GM23338 (cell line): ENCODE measurements around the gene IL36B. TPM values are rescaled to one million over a fixed set of nuclear protein-coding genes. Genes with fewer than 3 reads are reported as not detected.

Experiments used
- ATAC-seq: fragments of 200-7000 bp; cut with Tn5 transposase; 3 replicates; pipeline ENCODE4 v1.9.1; 2020
- DNase-seq: peaks from one replicate; pipeline ENCODE4 v3.0.0-alpha.2; 2015; ENCODE audit warnings: low spot score
- H2AFZ ChIP-seq: fragments of 200-600 bp; sonication (generic); 2 replicates; pipeline ENCODE4 v1.8.0; 2016; ENCODE audit warnings: antibody characterized with exemption, mild to moderate bottlenecking, moderate library complexity
- H3F3A ChIP-seq: fragments of 200-600 bp; sonication (generic); replicated peaks from 2 replicates; pipeline ENCODE4 v1.8.0; 2017; ENCODE audit warnings: antibody characterized with exemption, mixed run types, low read depth
- H3K27ac ChIP-seq: fragments of 200-600 bp; sonication (generic); 2 replicates; pipeline ENCODE4 v1.6.1; 2016; ENCODE audit warnings: low read depth
- H3K27me3 ChIP-seq: fragments of 200-600 bp; sonication (generic); 2 replicates; pipeline ENCODE4 v1.8.0; 2016; ENCODE audit warnings: mild to moderate bottlenecking, mixed run types, moderate library complexity; ENCODE audit not compliant: insufficient read depth
- H3K36me3 ChIP-seq: fragments of 200-600 bp; sonication (generic); 2 replicates; pipeline ENCODE4 v1.8.0; 2016; ENCODE audit warnings: mild to moderate bottlenecking; ENCODE audit not compliant: insufficient read depth
- H3K4me1 ChIP-seq: fragments of 200-600 bp; sonication (generic); 2 replicates; pipeline ENCODE4 v1.8.0; 2016; ENCODE audit warnings: mild to moderate bottlenecking, moderate library complexity; ENCODE audit not compliant: insufficient read depth
- H3K4me2 ChIP-seq: fragments of 200-600 bp; sonication (generic); 2 replicates; pipeline ENCODE4 v1.7.1; 2017; ENCODE audit warnings: mixed run types
- H3K4me3 ChIP-seq: fragments of 200-600 bp; sonication (generic); 2 replicates; pipeline ENCODE4 v1.6.1; 2016; ENCODE audit warnings: mixed run types
- H3K79me2 ChIP-seq: fragments of 200-600 bp; sonication (generic); replicated peaks from 2 replicates; pipeline ENCODE4 v1.8.0; 2017; ENCODE audit warnings: mild to moderate bottlenecking; ENCODE audit not compliant: insufficient read depth
- H3K9me2 ChIP-seq: fragments of 200-600 bp; sonication (generic); 2 replicates; pipeline ENCODE4 v1.8.0; 2017; ENCODE audit not compliant: insufficient read depth
- H4K20me1 ChIP-seq: fragments of 200-600 bp; sonication (generic); replicated peaks from 2 replicates; pipeline ENCODE4 v1.8.0; 2017; ENCODE audit warnings: mild to moderate bottlenecking; ENCODE audit not compliant: insufficient read depth
- H3K27ac Mint-ChIP-seq: 2 replicates; pipeline ENCODE4 v1.8.0; 2020; ENCODE audit warnings: inconsistent platforms, mild to moderate bottlenecking, moderate library complexity, mixed read lengths
- H3K27me3 Mint-ChIP-seq: 3 replicates; pipeline ENCODE4 v1.8.0; 2022; ENCODE audit warnings: low read depth, mild to moderate bottlenecking, moderate library complexity, mixed read lengths, inconsistent platforms; ENCODE audit not compliant: insufficient read depth, poor library complexity
- H3K36me3 Mint-ChIP-seq: 3 replicates; pipeline ENCODE4 v1.8.0; 2021; ENCODE audit warnings: low read depth, mild to moderate bottlenecking, inconsistent platforms, moderate library complexity, mixed read lengths
- H3K4me1 Mint-ChIP-seq: 3 replicates; pipeline ENCODE4 v1.8.0; 2020; ENCODE audit warnings: mild to moderate bottlenecking, inconsistent platforms, mixed read lengths
- H3K4me3 Mint-ChIP-seq: 3 replicates; pipeline ENCODE4 v1.8.0; 2021; ENCODE audit warnings: moderate library complexity, mild to moderate bottlenecking, inconsistent platforms, mixed read lengths
- H3K9me3 Mint-ChIP-seq: 3 replicates; pipeline ENCODE4 v1.8.0; 2020; ENCODE audit warnings: moderate library complexity, mild to moderate bottlenecking, inconsistent platforms, mixed read lengths
- CREB1 ChIP-seq: fragments of 250-450 bp; sonication (Bioruptor Pico); IDR thresholded peaks from 2 replicates; pipeline ENCODE4 v1.5.0; 2020; ENCODE audit warnings: low read depth, mild to moderate bottlenecking, moderate library complexity
- EZH2phosphoT487 ChIP-seq: fragments of 200-600 bp; sonication (generic); IDR thresholded peaks from one replicate; pipeline ENCODE4 v1.8.1; 2018; ENCODE audit warnings: antibody characterized with exemption; ENCODE audit not compliant: unreplicated experiment
- STAT1 ChIP-seq: IDR thresholded peaks from one replicate; pipeline ENCODE4 v1.6.1; 2016; ENCODE audit warnings: antibody characterized with exemption; ENCODE audit not compliant: unreplicated experiment
- ZNF114 ChIP-seq: fragments of 250-450 bp; sonication (Bioruptor Pico); IDR thresholded peaks from 2 replicates; pipeline ENCODE4 v1.5.0; 2020; ENCODE audit warnings: mild to moderate bottlenecking, moderate library complexity
- ZNF331 ChIP-seq: fragments of 250-450 bp; sonication (Bioruptor Pico); IDR thresholded peaks from 2 replicates; pipeline ENCODE4 v1.5.0; 2020; ENCODE audit warnings: low read depth, mild to moderate bottlenecking, moderate library complexity
- polyA plus RNA-seq: library from polyadenylated mRNA; unstranded; fragments of >200 nt; fragmentation: Nextera tagmentation; extraction: Ambion mirVana; gene quantifications from 2 replicates; pipeline ENCODE4 v1.2.1, GENCODE V29; 2016
- total RNA-seq: library from RNA; depleted of rRNA; stranded (reverse); fragments of >200 nt; shearing (Covaris generic); gene quantifications from 2 replicates; pipeline ENCODE4 v1.2.3, GENCODE V29; 2014
- TF ChIP-seq, protein P1 (sequence below): IDR thresholded peaks from 2 replicates; pipeline ENCODE4 v1.6.1; 2016; ENCODE audit warnings: antibody characterized with exemption
- TF ChIP-seq, protein P2 (sequence below), 2 experiments: fragments of 200-600 bp in 1 of 2; sonication (generic) in 1 of 2; conservative IDR thresholded peaks; 2 replicates each; pipeline versions ENCODE4 v1.5.1 to v1.6.1; 2016 to 2017; ENCODE audit warnings: antibody characterized with exemption in 2 of 2, low read depth in 2 of 2, mild to moderate bottlenecking in 2 of 2, moderate library complexity in 1 of 2

Gene IL36B
- total and polyA plus RNA-seq, 2 experiments from 2014 or later: not detected

DNA sequence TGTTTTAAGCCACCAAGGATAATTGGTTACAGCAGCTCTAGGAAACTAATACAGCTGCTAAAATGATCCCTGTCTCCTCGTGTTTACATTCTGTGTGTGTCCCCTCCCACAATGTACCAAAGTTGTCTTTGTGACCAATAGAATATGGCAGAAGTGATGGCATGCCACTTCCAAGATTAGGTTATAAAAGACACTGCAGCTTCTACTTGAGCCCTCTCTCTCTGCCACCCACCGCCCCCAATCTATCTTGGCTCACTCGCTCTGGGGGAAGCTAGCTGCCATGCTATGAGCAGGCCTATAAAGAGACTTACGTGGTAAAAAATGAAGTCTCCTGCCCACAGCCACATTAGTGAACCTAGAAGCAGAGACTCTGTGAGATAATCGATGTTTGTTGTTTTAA lies 11.6 kb upstream of the IL36B start:
- H2AFZ ChIP-seq: no peak overlapping the region
- H3K4me2 ChIP-seq: no peak overlapping the region
- H3F3A ChIP-seq: no peaks in the 10 kb centered on the region
- no peak overlapping the region for H3K4me3 ChIP-seq
- no peak overlapping the region for H3K27ac ChIP-seq
- H3K27ac Mint-ChIP-seq: no peak overlapping the region
- no peaks in the 10 kb centered on the region for H3K79me2 ChIP-seq
- ATAC-seq (no peak), DNase-seq (no peak)
- H3K4me3 Mint-ChIP-seq: no peak overlapping the region
- H3K36me3 Mint-ChIP-seq: no peaks in the 10 kb centered on the region; the same call in 2 of the 3 replicates
- peaks cover 6% of the 10 kb centered on the region for H3K27me3 Mint-ChIP-seq
- H3K27me3 ChIP-seq: no peaks in the 10 kb centered on the region
- TF ChIP-seq CREB1 (CRISPR knock-in tag): no peak
- TF ChIP-seq ZNF114 (CRISPR knock-in tag): no peak
- no peaks in the 10 kb centered on the region for H3K36me3 ChIP-seq
- H4K20me1 ChIP-seq: no peaks in the 10 kb centered on the region
- no peaks in the 10 kb centered on the region for H3K4me1 ChIP-seq
- H3K9me3 Mint-ChIP-seq: peaks cover 10% of the 10 kb centered on the region; the same call in 2 of the 3 replicates
- H3K9me2 ChIP-seq: peaks cover 5% of the 10 kb centered on the region
- peaks cover 6% of the 10 kb centered on the region; the same call in 1 of the 3 replicates for H3K4me1 Mint-ChIP-seq

DNA sequence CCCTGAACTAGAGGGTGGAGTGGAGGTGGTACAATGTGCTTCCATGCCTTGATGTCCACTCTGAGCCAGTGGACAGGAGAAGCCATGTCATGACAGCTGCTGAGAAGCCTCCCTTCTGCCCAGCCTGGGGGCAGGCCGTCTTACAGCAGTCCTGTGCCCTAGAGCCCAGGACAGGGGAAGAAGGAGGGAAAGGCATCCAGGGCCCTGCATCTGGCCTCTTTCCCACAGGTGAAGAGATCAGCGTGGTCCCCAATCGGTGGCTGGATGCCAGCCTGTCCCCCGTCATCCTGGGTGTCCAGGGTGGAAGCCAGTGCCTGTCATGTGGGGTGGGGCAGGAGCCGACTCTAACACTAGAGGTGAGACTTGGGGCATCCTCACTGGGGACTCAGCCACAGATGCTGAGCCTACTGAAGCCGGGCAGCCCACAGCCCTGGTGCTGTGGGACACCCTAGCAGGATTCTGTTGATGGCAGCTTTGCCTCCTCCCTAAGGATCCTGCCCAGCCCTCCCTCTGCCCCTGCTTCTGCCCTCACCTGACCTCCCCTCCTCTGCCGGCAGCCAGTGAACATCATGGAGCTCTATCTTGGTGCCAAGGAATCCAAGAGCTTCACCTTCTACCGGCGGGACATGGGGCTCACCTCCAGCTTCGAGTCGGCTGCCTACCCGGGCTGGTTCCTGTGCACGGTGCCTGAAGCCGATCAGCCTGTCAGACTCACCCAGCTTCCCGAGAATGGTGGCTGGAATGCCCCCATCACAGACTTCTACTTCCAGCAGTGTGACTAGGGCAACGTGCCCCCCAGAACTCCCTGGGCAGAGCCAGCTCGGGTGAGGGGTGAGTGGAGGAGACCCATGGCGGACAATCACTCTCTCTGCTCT lies 9.5 kb upstream of the IL36B start:
- Histone ChIP-seq H3K4me2 (no peak overlapping the region), H3K27ac (no peak overlapping the region), H2AFZ (no peak overlapping the region), H3K79me2 (no peaks in the 10 kb centered on the region), H3F3A (no peaks in the 10 kb centered on the region), H3K4me3 (no peak overlapping the region), H3K9me2 (peaks cover 5% of the 10 kb centered on the region), H3K27me3 (no peaks in the 10 kb centered on the region), H3K4me1 (no peaks in the 10 kb centered on the region), H4K20me1 (no peaks in the 10 kb centered on the region), H3K36me3 (no peaks in the 10 kb centered on the region)
- Mint-ChIP-seq H3K4me3 (no peak overlapping the region), H3K9me3 (peaks cover 13% of the 10 kb centered on the region), H3K27me3 (peaks cover 4% of the 10 kb centered on the region), H3K4me1 (peaks cover 6% of the 10 kb centered on the region; the same call in 1 of the 3 replicates), H3K27ac (no peak overlapping the region), H3K36me3 (no peaks in the 10 kb centered on the region; the same call in 2 of the 3 replicates)
- DNase-seq (no peak), ATAC-seq (no peak)
- TF ChIP-seq, protein P1, sequence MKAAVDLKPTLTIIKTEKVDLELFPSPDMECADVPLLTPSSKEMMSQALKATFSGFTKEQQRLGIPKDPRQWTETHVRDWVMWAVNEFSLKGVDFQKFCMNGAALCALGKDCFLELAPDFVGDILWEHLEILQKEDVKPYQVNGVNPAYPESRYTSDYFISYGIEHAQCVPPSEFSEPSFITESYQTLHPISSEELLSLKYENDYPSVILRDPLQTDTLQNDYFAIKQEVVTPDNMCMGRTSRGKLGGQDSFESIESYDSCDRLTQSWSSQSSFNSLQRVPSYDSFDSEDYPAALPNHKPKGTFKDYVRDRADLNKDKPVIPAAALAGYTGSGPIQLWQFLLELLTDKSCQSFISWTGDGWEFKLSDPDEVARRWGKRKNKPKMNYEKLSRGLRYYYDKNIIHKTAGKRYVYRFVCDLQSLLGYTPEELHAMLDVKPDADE: no peak
- TF ChIP-seq ZNF331 (CRISPR knock-in tag): no peak
- TF ChIP-seq, protein P2, sequence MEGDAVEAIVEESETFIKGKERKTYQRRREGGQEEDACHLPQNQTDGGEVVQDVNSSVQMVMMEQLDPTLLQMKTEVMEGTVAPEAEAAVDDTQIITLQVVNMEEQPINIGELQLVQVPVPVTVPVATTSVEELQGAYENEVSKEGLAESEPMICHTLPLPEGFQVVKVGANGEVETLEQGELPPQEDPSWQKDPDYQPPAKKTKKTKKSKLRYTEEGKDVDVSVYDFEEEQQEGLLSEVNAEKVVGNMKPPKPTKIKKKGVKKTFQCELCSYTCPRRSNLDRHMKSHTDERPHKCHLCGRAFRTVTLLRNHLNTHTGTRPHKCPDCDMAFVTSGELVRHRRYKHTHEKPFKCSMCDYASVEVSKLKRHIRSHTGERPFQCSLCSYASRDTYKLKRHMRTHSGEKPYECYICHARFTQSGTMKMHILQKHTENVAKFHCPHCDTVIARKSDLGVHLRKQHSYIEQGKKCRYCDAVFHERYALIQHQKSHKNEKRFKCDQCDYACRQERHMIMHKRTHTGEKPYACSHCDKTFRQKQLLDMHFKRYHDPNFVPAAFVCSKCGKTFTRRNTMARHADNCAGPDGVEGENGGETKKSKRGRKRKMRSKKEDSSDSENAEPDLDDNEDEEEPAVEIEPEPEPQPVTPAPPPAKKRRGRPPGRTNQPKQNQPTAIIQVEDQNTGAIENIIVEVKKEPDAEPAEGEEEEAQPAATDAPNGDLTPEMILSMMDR (conservative IDR thresholded peaks at IDR 0.05; ENCODE audit: low read depth in 2 of 2): no peak

DNA sequence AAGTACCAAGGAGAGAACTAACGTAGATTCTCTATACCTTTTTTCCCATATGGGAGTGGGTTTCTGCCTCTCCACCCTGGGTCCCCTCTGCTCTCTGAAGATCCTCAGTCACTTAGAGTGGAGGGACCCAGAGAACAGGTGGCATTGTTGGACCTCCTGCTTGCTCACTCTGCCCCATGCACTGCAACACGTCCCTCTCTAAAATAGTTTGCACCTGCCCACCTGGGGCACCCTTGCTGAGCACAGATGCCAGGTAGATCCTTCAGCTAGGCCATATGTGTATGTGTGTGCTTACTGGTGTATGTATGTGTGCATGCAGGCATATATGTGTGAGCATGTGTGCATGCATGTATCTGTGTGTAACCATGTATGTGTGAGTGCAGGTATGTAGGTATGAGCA lies 8.6 kb upstream of the IL36B start:
- Mint-ChIP-seq H3K27me3 (peaks cover 4% of the 10 kb centered on the region), H3K4me3 (no peak overlapping the region), H3K27ac (no peak overlapping the region), H3K36me3 (no peaks in the 10 kb centered on the region; the same call in 2 of the 3 replicates), H3K9me3 (peaks cover 18% of the 10 kb centered on the region), H3K4me1 (peaks cover 6% of the 10 kb centered on the region; the same call in 1 of the 3 replicates)
- no peak overlapping the region for H3K4me2 ChIP-seq
- DNase-seq (no peak), ATAC-seq (no peak)
- H3K36me3 ChIP-seq: no peaks in the 10 kb centered on the region
- H3K79me2 ChIP-seq: no peaks in the 10 kb centered on the region
- TF ChIP-seq, protein P2 (conservative IDR thresholded peaks at IDR 0.05; ENCODE audit: low read depth in 2 of 2): no peak
- TF ChIP-seq ZNF331 (CRISPR knock-in tag): no peak
- no peak for TF ChIP-seq STAT1
- no peak for TF ChIP-seq ZNF114 (CRISPR knock-in tag)
- no peak for TF ChIP-seq EZH2phosphoT487
- no peak for TF ChIP-seq CREB1 (CRISPR knock-in tag)
- no peak overlapping the region for H2AFZ ChIP-seq
- no peaks in the 10 kb centered on the region for H3K4me1 ChIP-seq
- H3K9me2 ChIP-seq: no peaks in the 10 kb centered on the region
- H4K20me1 ChIP-seq: no peaks in the 10 kb centered on the region
- H3K4me3 ChIP-seq: no peak overlapping the region
- no peaks in the 10 kb centered on the region for H3F3A ChIP-seq
- H3K27me3 ChIP-seq: no peaks in the 10 kb centered on the region
- no peak overlapping the region for H3K27ac ChIP-seq
